ENCODE data around the gene MEIKIN.

DNA sequence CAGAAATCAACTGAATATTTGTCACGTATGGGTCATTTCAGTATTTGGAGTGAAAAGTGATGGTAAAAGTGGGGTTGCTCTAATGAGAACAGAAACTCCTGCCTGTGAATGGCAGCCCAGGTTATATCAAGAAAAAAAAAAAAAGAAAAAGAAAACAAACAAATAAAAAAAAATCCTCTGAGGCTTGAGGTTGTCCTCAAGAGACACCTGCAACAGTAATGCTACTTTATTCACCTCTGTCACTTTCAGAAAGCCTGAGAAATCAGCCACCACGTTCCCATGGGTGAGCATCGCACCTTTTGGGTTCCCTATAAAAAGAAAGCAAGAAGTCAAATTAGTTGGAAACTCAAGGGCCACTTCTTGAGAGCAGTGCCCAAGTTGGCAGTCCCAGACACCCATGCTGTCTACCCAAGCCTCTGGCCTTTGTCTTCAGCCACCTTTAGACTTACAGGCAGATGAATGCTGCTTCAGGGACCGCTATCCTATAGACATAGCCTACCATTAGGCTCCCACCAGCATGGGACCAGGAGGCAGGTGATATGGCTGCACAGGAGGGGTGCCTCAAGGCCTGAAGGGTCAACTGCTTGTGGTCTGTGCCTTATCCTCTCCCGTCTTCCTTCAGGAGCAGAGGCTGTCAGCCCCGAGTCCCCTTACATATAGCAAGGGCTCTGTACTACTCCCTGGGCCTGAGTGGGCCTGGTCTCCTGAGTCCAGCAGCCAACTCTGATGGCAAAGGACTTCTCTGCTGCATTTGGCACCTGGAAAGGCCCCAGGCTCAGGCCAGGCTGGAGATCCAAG lies 31.1 kb upstream of the MEIKIN start:
- TF ChIP-seq EP300 (IDR thresholded peaks at IDR 0.05) = no peak
- no peak for TF ChIP-seq CTCF (IDR thresholded peaks at IDR 0.05)
- no peak for TF ChIP-seq POLR2AphosphoS5 (IDR thresholded peaks at IDR 0.05)

Measured in sigmoid colon (tissue), 4 donors.